T-helper 1 cell treated with Interleukin-12 subunit alpha and Interleukin-12 subunit beta and Interleukin-4 antibody, amounts not matched to agents 30 μg/mL and 1 μg/mL, for 36 hours (primary cell): ENCODE results near the gene COA8.

Experiments used
- H3K27ac Mint-ChIP-seq: one replicate; pipeline ENCODE4 v1.8.0; 2021; ENCODE audit warnings: mild to moderate bottlenecking, mixed read lengths
- H3K27me3 Mint-ChIP-seq: one replicate; pipeline ENCODE4 v1.8.0; 2021; ENCODE audit warnings: low read depth, mixed read lengths
- H3K36me3 Mint-ChIP-seq: one replicate; pipeline ENCODE4 v1.8.0; 2021; ENCODE audit warnings: low read depth, mixed read lengths
- H3K4me1 Mint-ChIP-seq: one replicate; pipeline ENCODE4 v1.8.0; 2021; ENCODE audit warnings: low read depth, mixed read lengths
- H3K4me3 Mint-ChIP-seq: one replicate; pipeline ENCODE4 v1.8.0; 2021; ENCODE audit warnings: mild to moderate bottlenecking, moderate library complexity, mixed read lengths
- H3K9me3 Mint-ChIP-seq: one replicate; pipeline ENCODE4 v1.8.0; 2021; ENCODE audit warnings: mixed read lengths

COA8 gene

GRCh38 chr14:103539056-103539825 is 23.5 kb upstream of the COA8 start:
- H3K27ac Mint-ChIP-seq = peak overlapping the region; percentile 59
- no peaks in the 10 kb centered on the region for H3K4me1 Mint-ChIP-seq
- no peak overlapping the region for H3K4me3 Mint-ChIP-seq
- H3K9me3 Mint-ChIP-seq = no peaks in the 10 kb centered on the region
- H3K36me3 Mint-ChIP-seq = no peaks in the 10 kb centered on the region
- no peaks in the 10 kb centered on the region for H3K27me3 Mint-ChIP-seq

- H3K4me3 Mint-ChIP-seq = no peak overlapping the region
- no peaks in the 10 kb centered on the region for H3K36me3 Mint-ChIP-seq
- no peaks in the 10 kb centered on the region for H3K4me1 Mint-ChIP-seq
- no peaks in the 10 kb centered on the region for H3K27me3 Mint-ChIP-seq
- no peak overlapping the region for H3K27ac Mint-ChIP-seq
- H3K9me3 Mint-ChIP-seq = no peaks in the 10 kb centered on the region
These were observed 21.7 kb upstream of the COA8 start for GRCh38 chr14:103540821-103541708.

- no peaks in the 10 kb centered on the region for H3K27me3 Mint-ChIP-seq
- H3K27ac Mint-ChIP-seq = no peak overlapping the region
- H3K9me3 Mint-ChIP-seq = no peaks in the 10 kb centered on the region
- H3K4me1 Mint-ChIP-seq = no peaks in the 10 kb centered on the region
- no peaks in the 10 kb centered on the region for H3K36me3 Mint-ChIP-seq
- no peak overlapping the region for H3K4me3 Mint-ChIP-seq
These were observed 20.8 kb upstream of the COA8 start for GRCh38 chr14:103541709-103542604.

- Mint-ChIP-seq H3K4me1 (no peaks in the 10 kb centered on the region), H3K9me3 (no peaks in the 10 kb centered on the region), H3K36me3 (no peaks in the 10 kb centered on the region), H3K4me3 (no peak overlapping the region), H3K27me3 (no peaks in the 10 kb centered on the region), H3K27ac (no peak overlapping the region)
These were observed 20.1 kb upstream of the COA8 start for GRCh38 chr14:103542605-103543088.

GRCh38 chr14:103543140-103543539 is 19.6 kb upstream of the COA8 start:
- H3K27ac Mint-ChIP-seq = no peak overlapping the region
- no peak overlapping the region for H3K4me3 Mint-ChIP-seq
- H3K36me3 Mint-ChIP-seq = no peaks in the 10 kb centered on the region
- H3K4me1 Mint-ChIP-seq = no peaks in the 10 kb centered on the region
- no peaks in the 10 kb centered on the region for H3K9me3 Mint-ChIP-seq
- no peaks in the 10 kb centered on the region for H3K27me3 Mint-ChIP-seq

GRCh38 chr14:103543721-103544387 is 18.9 kb upstream of the COA8 start:
- no peaks in the 10 kb centered on the region for H3K4me1 Mint-ChIP-seq
- H3K4me3 Mint-ChIP-seq = no peak overlapping the region
- no peaks in the 10 kb centered on the region for H3K27me3 Mint-ChIP-seq
- H3K27ac Mint-ChIP-seq = no peak overlapping the region
- no peaks in the 10 kb centered on the region for H3K9me3 Mint-ChIP-seq
- H3K36me3 Mint-ChIP-seq = no peaks in the 10 kb centered on the region

GRCh38 chr14:103544388-103545218 is 18.2 kb upstream of the COA8 start:
- Mint-ChIP-seq H3K27me3 (no peaks in the 10 kb centered on the region), H3K9me3 (no peaks in the 10 kb centered on the region), H3K4me1 (no peaks in the 10 kb centered on the region), H3K4me3 (no peak overlapping the region), H3K27ac (no peak overlapping the region), H3K36me3 (no peaks in the 10 kb centered on the region)

- Mint-ChIP-seq H3K36me3 (no peaks in the 10 kb centered on the region), H3K27ac (no peak overlapping the region), H3K27me3 (no peaks in the 10 kb centered on the region), H3K4me1 (no peaks in the 10 kb centered on the region), H3K4me3 (no peak overlapping the region), H3K9me3 (no peaks in the 10 kb centered on the region)
These were observed 17.4 kb upstream of the COA8 start for GRCh38 chr14:103545219-103545914.

- Mint-ChIP-seq H3K4me1 (no peaks in the 10 kb centered on the region), H3K27ac (no peak overlapping the region), H3K36me3 (no peaks in the 10 kb centered on the region), H3K9me3 (no peaks in the 10 kb centered on the region), H3K27me3 (no peaks in the 10 kb centered on the region), H3K4me3 (no peak overlapping the region)
These were observed 16.7 kb upstream of the COA8 start for GRCh38 chr14:103545915-103546651.

GRCh38 chr14:103546652-103547454 is 15.9 kb upstream of the COA8 start:
- Mint-ChIP-seq H3K4me1 (no peaks in the 10 kb centered on the region), H3K27ac (no peak overlapping the region), H3K27me3 (no peaks in the 10 kb centered on the region), H3K36me3 (no peaks in the 10 kb centered on the region), H3K4me3 (no peak overlapping the region), H3K9me3 (no peaks in the 10 kb centered on the region)

GRCh38 chr14:103547455-103547940 is 15.3 kb upstream of the COA8 start:
- H3K36me3 Mint-ChIP-seq = no peaks in the 10 kb centered on the region
- no peak overlapping the region for H3K4me3 Mint-ChIP-seq
- H3K4me1 Mint-ChIP-seq = no peaks in the 10 kb centered on the region
- no peaks in the 10 kb centered on the region for H3K27me3 Mint-ChIP-seq
- no peaks in the 10 kb centered on the region for H3K9me3 Mint-ChIP-seq
- H3K27ac Mint-ChIP-seq = no peak overlapping the region
